ENCODE results near the gene ARL15.
"Not testable (repeated sequence)": the region's sequence is repeated elsewhere in the genome, so short reads cannot be mapped to it uniquely, and the experiment has no call there.

ARL15 gene

GRCh38 chr5:53879708-53880323 lies 430.6 kb downstream of the ARL15 start:
- no peak for DNase-seq

- no peak for DNase-seq
Observed at GRCh38 chr5:53878015-53878414, 432.4 kb downstream of the ARL15 start.

- peak; percentile 3 for DNase-seq
Observed at GRCh38 chr5:53877243-53877642, 433.1 kb downstream of the ARL15 start.

GRCh38 chr5:53874409-53874808 lies 436.0 kb downstream of the ARL15 start:
- DNase-seq = peak; percentile 23

GRCh38 chr5:53873235-53873634 lies 437.1 kb downstream of the ARL15 start:
- no peak for DNase-seq

GRCh38 chr5:53871775-53872174 lies 438.6 kb downstream of the ARL15 start:
- DNase-seq = no peak

GRCh38 chr5:53871050-53871449 lies 439.3 kb downstream of the ARL15 start:
- no peak for DNase-seq

GRCh38 chr5:53858700-53859456 lies 451.5 kb downstream of the ARL15 start:
- no peak for DNase-seq

GRCh38 chr5:53856506-53856905 lies 453.9 kb downstream of the ARL15 start:
- DNase-seq = no peak

- DNase-seq = not testable (repeated sequence)
Observed at GRCh38 chr5:53836851-53837430, 473.4 kb downstream of the ARL15 start.

GRCh38 chr5:53834500-53834899 lies 475.9 kb downstream of the ARL15 start:
- no peak for DNase-seq

Measured in NCI-H82 (cell line).